Parathyroid adenoma (tissue), 2 donors: ENCODE data around the gene CDC42EP5.

Experiments
- H2AFZ ChIP-seq: fragments of 300-600 bp; sonication (generic); one replicate; pipeline ENCODE4 v1.7.0; 2017; ENCODE audit warnings: antibody characterized with exemption, mild to moderate bottlenecking
- H3K27ac ChIP-seq: fragments of 300-600 bp; sonication (generic); one replicate; pipeline ENCODE4 v1.7.0; 2017
- H3K27me3 ChIP-seq: fragments of 300-600 bp; sonication (generic); one replicate; pipeline ENCODE4 v1.7.0; 2017; ENCODE audit warnings: low read length; ENCODE audit not compliant: control insufficient read depth, insufficient read depth
- H3K36me3 ChIP-seq: fragments of 300-600 bp; sonication (generic); one replicate; pipeline ENCODE4 v1.7.0; 2017; ENCODE audit warnings: low read length; ENCODE audit not compliant: control insufficient read depth, insufficient read depth
- H3K4me1 ChIP-seq: fragments of 300-600 bp; sonication (generic); one replicate; pipeline ENCODE4 v1.7.0; 2017; ENCODE audit warnings: control low read depth
- H3K4me2 ChIP-seq: fragments of 300-600 bp; sonication (generic); one replicate; pipeline ENCODE4 v1.7.0; 2017; ENCODE audit warnings: low read length
- H3K4me3 ChIP-seq: fragments of 300-600 bp; sonication (generic); one replicate; pipeline ENCODE4 v1.7.0; 2017; ENCODE audit warnings: low read depth, low read length
- H3K79me2 ChIP-seq: fragments of 300-600 bp; sonication (generic); one replicate; pipeline ENCODE4 v1.7.0; 2017; ENCODE audit warnings: control low read depth
- H3K9ac ChIP-seq: fragments of 300-600 bp; sonication (generic); one replicate; pipeline ENCODE4 v1.7.0; 2017; ENCODE audit warnings: mild to moderate bottlenecking
- H3K9me3 ChIP-seq: fragments of 300-600 bp; sonication (generic); one replicate; pipeline ENCODE4 v1.7.0; 2017; ENCODE audit warnings: low read length; ENCODE audit not compliant: control insufficient read depth
- CTCF ChIP-seq: fragments of 300-600 bp; sonication (generic); IDR thresholded peaks from one replicate; pipeline ENCODE4 v1.7.0; 2017; ENCODE audit warnings: antibody characterized with exemption, mild to moderate bottlenecking
- donor health status: primary hyperparathyroidism.

The CDC42EP5 gene

DNA sequence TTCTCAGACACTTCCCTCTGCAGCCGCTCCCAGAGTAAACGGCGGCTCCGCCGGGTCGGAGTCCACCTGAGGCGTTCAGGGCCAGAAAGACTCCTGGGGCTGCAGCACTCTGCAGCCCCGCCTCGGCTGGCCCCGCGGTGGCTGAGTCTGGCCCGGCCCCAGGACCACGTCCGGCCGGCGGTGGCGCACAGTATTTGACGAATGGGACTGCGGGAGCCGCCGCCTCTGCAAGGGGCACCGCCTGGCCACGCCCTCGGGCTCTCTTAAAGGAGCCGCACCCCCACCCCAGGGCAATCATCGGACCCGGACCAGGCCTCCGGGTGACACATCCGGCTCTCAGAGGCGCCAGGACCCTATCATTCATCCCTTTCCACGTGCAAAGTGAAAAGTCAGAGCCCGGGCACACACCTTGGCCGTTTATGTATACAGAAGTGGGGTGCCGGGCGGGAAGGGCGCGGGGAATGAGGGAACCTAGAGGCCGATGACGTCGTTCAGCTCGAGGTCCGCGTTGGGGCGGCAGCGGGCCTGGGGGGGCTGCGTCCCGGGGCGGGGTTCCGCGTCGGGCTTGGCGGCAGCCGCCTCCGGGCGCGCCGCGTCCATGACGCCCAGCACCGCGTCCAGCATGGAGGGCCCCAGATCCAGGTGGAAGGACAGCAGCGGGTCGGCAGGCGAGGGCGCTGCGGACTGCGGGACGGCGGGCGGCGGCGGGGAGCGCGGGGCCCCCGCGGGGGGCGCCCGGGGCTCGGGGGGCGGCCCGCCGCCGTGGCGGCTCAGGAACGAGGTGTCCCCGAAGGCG lies 8.3 kb downstream of the CDC42EP5 start:
- H3K4me1 ChIP-seq = peaks cover 4% of the 10 kb centered on the region
- TF ChIP-seq CTCF = no peak
- H3K9me3 ChIP-seq = no peaks in the 10 kb centered on the region
- no peaks in the 10 kb centered on the region for H3K79me2 ChIP-seq
- H3K27me3 ChIP-seq = no peaks in the 10 kb centered on the region
- H3K27ac ChIP-seq = peak overlapping the region; percentile 59
- H2AFZ ChIP-seq = peak overlapping the region; percentile 96
- peak overlapping the region; percentile 81 for H3K4me3 ChIP-seq
- H3K4me2 ChIP-seq = peak overlapping the region; percentile 97
- no peaks in the 10 kb centered on the region for H3K36me3 ChIP-seq
- no peak overlapping the region for H3K9ac ChIP-seq

DNA sequence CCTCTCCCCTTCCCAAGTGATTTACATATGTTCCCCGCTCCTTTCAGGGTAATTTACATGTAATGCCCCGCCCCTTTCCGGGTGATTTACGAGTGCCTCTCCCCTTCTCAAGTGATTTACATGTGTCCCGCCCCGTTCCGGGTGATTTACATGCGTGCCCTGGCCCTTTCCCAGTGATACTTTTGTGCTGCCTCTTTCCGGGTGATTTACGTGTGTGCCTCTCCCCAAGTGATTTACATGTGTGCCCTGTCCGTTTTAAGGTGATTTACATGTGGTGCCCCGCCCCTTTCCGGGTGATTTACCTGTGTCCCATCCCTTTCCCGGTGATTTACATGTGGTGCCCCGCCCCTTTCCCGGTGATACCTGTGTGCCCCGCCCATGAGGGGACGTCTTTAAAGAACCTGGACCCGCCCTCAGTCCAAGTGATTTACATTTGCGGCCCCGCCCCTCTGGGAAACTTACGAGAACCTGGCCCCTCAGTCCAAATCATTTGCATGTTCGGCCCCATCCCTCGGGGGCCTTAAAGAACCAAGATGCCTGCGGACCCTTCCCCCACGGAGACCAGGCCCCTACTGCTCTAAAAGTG lies 9.0 kb downstream of the CDC42EP5 start:
- Histone ChIP-seq H3K9me3 (no peaks in the 10 kb centered on the region), H3K79me2 (no peaks in the 10 kb centered on the region), H3K4me1 (peaks cover 4% of the 10 kb centered on the region), H3K4me3 (peak overlapping the region; percentile 81), H3K9ac (no peak overlapping the region), H3K4me2 (peak overlapping the region; percentile 97), H3K27me3 (no peaks in the 10 kb centered on the region), H3K36me3 (no peaks in the 10 kb centered on the region), H2AFZ (peak overlapping the region; percentile 96), H3K27ac (peak overlapping the region; percentile 59)
- no peak for TF ChIP-seq CTCF

DNA sequence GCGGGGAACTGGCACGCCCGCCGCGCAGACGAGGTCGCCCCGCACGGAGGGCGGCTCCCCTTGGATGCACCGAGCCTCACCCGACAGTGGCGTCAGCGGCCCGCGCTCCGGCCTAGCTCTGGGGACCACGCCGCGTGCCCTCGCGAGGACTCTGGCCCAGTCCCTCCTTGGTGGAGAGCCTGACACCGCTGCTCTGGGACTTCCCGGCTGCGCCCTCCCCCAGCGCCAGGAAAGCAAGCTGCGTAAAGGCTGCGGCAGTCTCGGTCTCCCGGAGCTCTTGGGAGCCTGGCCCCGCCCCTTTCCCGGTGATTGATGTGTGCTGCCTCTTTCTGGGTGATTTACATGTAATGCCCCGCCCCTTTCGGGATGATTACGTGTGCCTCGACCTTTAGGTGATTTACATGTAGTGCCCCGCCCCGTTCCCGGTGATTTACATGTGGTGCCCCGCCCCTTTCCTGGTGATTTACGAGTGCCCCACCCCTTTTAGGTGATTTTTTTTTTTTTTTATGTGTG lies 9.5 kb downstream of the CDC42EP5 start, which contains the start of gene LENG9:
TSS of gene LENG9 (minus strand) at position 248 of the 513 bp plus-strand sequence. CDS start 252 bp downstream, outside the sequence.
- no peak within 1 kb of the TSS for H3K9ac ChIP-seq
- no peaks in the 10 kb centered on the region for H3K27me3 ChIP-seq
- H3K4me2 ChIP-seq = peak within 1 kb of the TSS; percentile 97
- no peak for TF ChIP-seq CTCF
- H3K4me3 ChIP-seq = peak within 1 kb of the TSS; percentile 81
- peaks cover 4% of the 10 kb centered on the region for H3K4me1 ChIP-seq
- peak within 1 kb of the TSS; percentile 59 for H3K27ac ChIP-seq
- H3K36me3 ChIP-seq = no peaks in the 10 kb centered on the region
- H3K9me3 ChIP-seq = no peaks in the 10 kb centered on the region
- H3K79me2 ChIP-seq = peaks cover 3% of the 10 kb centered on the region
- H2AFZ ChIP-seq = peak within 1 kb of the TSS; percentile 96

GRCh38 chr19:54462655-54463530 lies 10.2 kb downstream of the CDC42EP5 start:
- no peaks in the 10 kb centered on the region for H3K9me3 ChIP-seq
- peak overlapping the region; percentile 97 for H3K4me2 ChIP-seq
- H2AFZ ChIP-seq = peak overlapping the region; percentile 65
- peaks cover 6% of the 10 kb centered on the region for H3K79me2 ChIP-seq
- H3K9ac ChIP-seq = no peak overlapping the region
- no peaks in the 10 kb centered on the region for H3K27me3 ChIP-seq
- H3K27ac ChIP-seq = peak overlapping the region; percentile 59
- H3K4me3 ChIP-seq = peak overlapping the region; percentile 81
- no peak for TF ChIP-seq CTCF
- peaks cover 4% of the 10 kb centered on the region for H3K4me1 ChIP-seq
- no peaks in the 10 kb centered on the region for H3K36me3 ChIP-seq
